ENCODE data around the gene CCDC9B. TPM values are rescaled to one million over a fixed set of nuclear protein-coding genes. Genes with fewer than 3 reads are reported as not detected.

CCDC9B gene
- total RNA-seq, 1 experiment from 2014 or later = 1.4 TPM

GRCh38 chr15:40286061-40286532 is 54.6 kb downstream of the CCDC9B start (continued):
- no peak for TF ChIP-seq ZNF138 (CRISPR knock-in tag; conservative IDR thresholded peaks at IDR 0.05)
- no peak for TF ChIP-seq ATF1 (CRISPR knock-in tag; IDR thresholded peaks at IDR 0.05)
- no peak for TF ChIP-seq PRRX2 (CRISPR knock-in tag; IDR thresholded peaks at IDR 0.05)
- no peak for TF ChIP-seq USF1 (CRISPR knock-in tag; IDR thresholded peaks at IDR 0.05)
- TF ChIP-seq E2F5 (CRISPR knock-in tag; IDR thresholded peaks at IDR 0.05) = no peak
- no peak for TF ChIP-seq ARID4B (CRISPR knock-in tag; IDR thresholded peaks at IDR 0.05; ENCODE audit: borderline replicate concordance)

- H3K36me3 Mint-ChIP-seq = no peaks in the 10 kb centered on the region
- DNase-seq (ENCODE audit: low spot score) (no peak), ATAC-seq (no peak)
- H3K4me3 Mint-ChIP-seq = no peak overlapping the region
- no peaks in the 10 kb centered on the region for H3K9me3 Mint-ChIP-seq
- ChIA-PET CTCF (interaction anchor here (0.8 to 13.0 kb wide), 11 partner anchors 11 to 255 kb away, joined by 3 to 341 read pairs (median 4); partner anchors contain the start of gene PLCB2), POLR2A (interaction anchor here (0.6 to 1.3 kb wide), 3 partner anchors 8 to 22 kb away, joined by 3 to 4 read pairs (median 3); partner anchors contain the start of gene PLCB2)
- no peak for TF ChIP-seq MYBL2 (CRISPR knock-in tag; IDR thresholded peaks at IDR 0.05)
- TF ChIP-seq AFF4 (CRISPR knock-in tag; IDR thresholded peaks at IDR 0.05; ENCODE audit: borderline replicate concordance) = no peak
- TF ChIP-seq NR1H2 (CRISPR knock-in tag; IDR thresholded peaks at IDR 0.05) = no peak
- TF ChIP-seq ZNF532 (CRISPR knock-in tag; IDR thresholded peaks at IDR 0.05; ENCODE audit: borderline replicate concordance) = no peak
- H3K27ac Mint-ChIP-seq = no peak overlapping the region
- peaks cover 37% of the 10 kb centered on the region for H3K4me1 Mint-ChIP-seq
- H3K27me3 Mint-ChIP-seq (ENCODE audit: low read depth) = peaks cover 65% of the 10 kb centered on the region
These were observed 55.2 kb downstream of the CCDC9B start for GRCh38 chr15:40285554-40286011.

Data from WTC11 (cell line).